Glutamatergic neuron (in vitro differentiated cells): Measurements from ENCODE around the gene STARD8. TPM values are rescaled to one million over a fixed set of nuclear protein-coding genes. Genes with fewer than 3 reads are reported as not detected.

Experiments
- DNase-seq: peaks from one replicate; pipeline ENCODE4 v3.0.0; 2022
- H3K27ac Mint-ChIP-seq: one replicate; pipeline ENCODE4 v1.8.0; 2020; ENCODE audit warnings: mild to moderate bottlenecking, mixed read lengths, inconsistent platforms; ENCODE audit not compliant: unreplicated experiment
- H3K27me3 Mint-ChIP-seq: one replicate; pipeline ENCODE4 v1.8.0; 2020; ENCODE audit warnings: mild to moderate bottlenecking, moderate library complexity, mixed read lengths, inconsistent platforms; ENCODE audit not compliant: unreplicated experiment
- H3K36me3 Mint-ChIP-seq: one replicate; pipeline ENCODE4 v1.8.0; 2020; ENCODE audit warnings: mild to moderate bottlenecking, mixed read lengths, inconsistent platforms; ENCODE audit not compliant: unreplicated experiment
- H3K4me1 Mint-ChIP-seq: one replicate; pipeline ENCODE4 v1.8.0; 2020; ENCODE audit warnings: mild to moderate bottlenecking, low read depth, mixed read lengths, inconsistent platforms; ENCODE audit not compliant: unreplicated experiment
- H3K4me3 Mint-ChIP-seq: one replicate; pipeline ENCODE4 v1.8.0; 2020; ENCODE audit warnings: mild to moderate bottlenecking, mixed read lengths, inconsistent platforms; ENCODE audit not compliant: unreplicated experiment
- H3K9me3 Mint-ChIP-seq: one replicate; pipeline ENCODE4 v1.8.0; 2020; ENCODE audit warnings: mild to moderate bottlenecking, moderate library complexity, mixed read lengths, inconsistent platforms; ENCODE audit not compliant: unreplicated experiment
- total RNA-seq: library from RNA; stranded (reverse); fragmentation: NEBNext Ultra II Directional; extraction: Animal tissue kit (Norgen Biotek cat#: 25700); gene quantifications from one replicate; pipeline ENCODE4 v1.2.1, GENCODE V29; 2021; ENCODE audit not compliant: unreplicated experiment
- TF ChIP-seq, protein P1 (sequence below): fragments of 200-600 bp; sonication (generic); IDR thresholded peaks from one replicate; pipeline ENCODE4 v1.5.0; 2021; ENCODE audit not compliant: partially characterized antibody, unreplicated experiment

Gene STARD8
- total RNA-seq, 1 donor from 2014 or later = 1.1 TPM

DNA sequence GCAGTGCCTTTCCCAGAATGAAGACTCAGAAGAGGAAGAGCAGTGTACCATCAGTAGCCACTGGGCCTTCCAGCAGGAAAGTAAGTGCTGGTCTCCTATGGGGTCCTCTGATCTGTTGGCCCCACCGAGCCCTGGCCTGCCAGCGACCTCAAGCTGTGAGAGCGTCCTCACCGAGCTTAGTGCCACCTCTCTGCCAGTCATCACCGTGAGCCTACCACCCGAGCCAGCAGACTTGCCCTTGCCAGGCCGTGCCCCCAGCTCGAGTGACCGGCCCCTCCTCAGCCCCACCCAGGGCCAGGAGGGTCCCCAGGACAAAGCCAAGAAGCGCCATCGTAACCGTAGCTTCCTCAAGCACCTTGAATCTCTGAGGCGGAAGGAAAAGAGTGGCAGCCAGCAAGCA, 69.7 kb downstream of the STARD8 start:
- peaks cover 3% of the 10 kb centered on the region for H3K9me3 Mint-ChIP-seq

DNA sequence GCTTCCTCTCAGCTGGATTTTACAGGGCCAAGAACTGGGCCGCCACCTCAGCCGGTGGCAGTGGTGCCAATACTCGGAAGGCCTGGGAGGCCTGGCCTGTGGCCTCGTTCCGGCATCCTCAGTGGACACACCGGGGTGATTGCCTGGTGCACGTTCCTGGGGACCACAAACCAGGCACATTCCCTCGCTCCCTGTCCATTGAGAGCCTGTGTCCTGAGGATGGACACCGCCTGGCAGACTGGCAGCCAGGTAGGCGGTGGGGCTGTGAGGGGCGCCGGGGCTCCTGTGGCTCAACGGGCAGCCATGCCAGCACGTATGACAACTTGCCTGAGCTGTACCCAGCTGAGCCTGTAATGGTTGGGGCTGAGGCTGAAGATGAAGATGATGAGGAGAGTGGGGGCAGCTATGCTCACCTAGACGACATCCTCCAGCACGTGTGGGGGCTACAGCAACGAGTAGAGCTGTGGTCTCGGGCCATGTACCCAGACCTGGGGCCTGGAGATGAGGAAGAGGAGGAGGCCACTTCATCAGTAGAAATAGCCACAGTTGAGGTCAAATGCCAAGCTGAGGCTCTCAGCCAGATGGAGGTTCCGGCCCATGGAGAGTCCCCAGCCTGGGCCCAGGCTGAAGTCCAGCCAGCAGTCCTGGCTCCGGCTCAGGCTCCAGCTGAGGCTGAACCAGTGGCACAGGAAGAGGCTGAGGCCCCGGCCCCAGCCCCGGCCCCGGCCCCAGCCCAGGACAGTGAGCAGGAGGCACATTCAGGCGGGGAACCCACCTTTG, 70.4 kb downstream of the STARD8 start:
- Mint-ChIP-seq H3K4me1 (no peaks in the 10 kb centered on the region), H3K9me3 (peaks cover 4% of the 10 kb centered on the region), H3K36me3 (no peaks in the 10 kb centered on the region), H3K27me3 (peaks cover under 1% of the 10 kb centered on the region), H3K27ac (no peak overlapping the region), H3K4me3 (no peak overlapping the region)
- no peak for DNase-seq
- TF ChIP-seq, protein P1, sequence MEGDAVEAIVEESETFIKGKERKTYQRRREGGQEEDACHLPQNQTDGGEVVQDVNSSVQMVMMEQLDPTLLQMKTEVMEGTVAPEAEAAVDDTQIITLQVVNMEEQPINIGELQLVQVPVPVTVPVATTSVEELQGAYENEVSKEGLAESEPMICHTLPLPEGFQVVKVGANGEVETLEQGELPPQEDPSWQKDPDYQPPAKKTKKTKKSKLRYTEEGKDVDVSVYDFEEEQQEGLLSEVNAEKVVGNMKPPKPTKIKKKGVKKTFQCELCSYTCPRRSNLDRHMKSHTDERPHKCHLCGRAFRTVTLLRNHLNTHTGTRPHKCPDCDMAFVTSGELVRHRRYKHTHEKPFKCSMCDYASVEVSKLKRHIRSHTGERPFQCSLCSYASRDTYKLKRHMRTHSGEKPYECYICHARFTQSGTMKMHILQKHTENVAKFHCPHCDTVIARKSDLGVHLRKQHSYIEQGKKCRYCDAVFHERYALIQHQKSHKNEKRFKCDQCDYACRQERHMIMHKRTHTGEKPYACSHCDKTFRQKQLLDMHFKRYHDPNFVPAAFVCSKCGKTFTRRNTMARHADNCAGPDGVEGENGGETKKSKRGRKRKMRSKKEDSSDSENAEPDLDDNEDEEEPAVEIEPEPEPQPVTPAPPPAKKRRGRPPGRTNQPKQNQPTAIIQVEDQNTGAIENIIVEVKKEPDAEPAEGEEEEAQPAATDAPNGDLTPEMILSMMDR = no peak

More for the DNA sequence above, 69.7 kb downstream of the STARD8 start:
- TF ChIP-seq, protein P1 = no peak
- peaks cover under 1% of the 10 kb centered on the region for H3K27me3 Mint-ChIP-seq
- H3K36me3 Mint-ChIP-seq = no peaks in the 10 kb centered on the region
- no peak for DNase-seq
- no peak overlapping the region for H3K27ac Mint-ChIP-seq
- H3K4me3 Mint-ChIP-seq = no peak overlapping the region
- H3K4me1 Mint-ChIP-seq = no peaks in the 10 kb centered on the region

DNA sequence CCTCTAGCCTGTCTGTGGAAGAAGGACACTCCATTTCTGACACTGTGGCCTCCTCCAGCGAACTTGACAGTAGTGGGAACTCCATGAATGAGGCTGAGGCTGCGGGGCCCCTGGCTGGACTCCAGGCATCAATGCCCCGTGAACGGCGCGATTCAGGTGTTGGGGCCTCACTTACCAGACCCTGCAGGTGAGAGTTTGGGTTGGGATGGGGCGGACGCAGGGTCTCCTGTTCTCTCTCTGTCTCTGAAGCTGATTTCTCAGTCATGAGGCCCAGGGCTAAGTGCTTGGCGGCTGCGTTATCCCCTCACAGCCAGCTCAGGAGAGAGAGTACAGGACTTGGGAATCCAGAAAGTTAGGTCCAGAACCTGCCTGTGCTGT, 71.0 kb downstream of the STARD8 start:
- Mint-ChIP-seq H3K4me1 (no peaks in the 10 kb centered on the region), H3K27me3 (peaks cover 2% of the 10 kb centered on the region), H3K4me3 (no peak overlapping the region), H3K36me3 (no peaks in the 10 kb centered on the region), H3K27ac (no peak overlapping the region), H3K9me3 (peaks cover 5% of the 10 kb centered on the region)
- DNase-seq = no peak
- TF ChIP-seq, protein P1 = no peak

DNA sequence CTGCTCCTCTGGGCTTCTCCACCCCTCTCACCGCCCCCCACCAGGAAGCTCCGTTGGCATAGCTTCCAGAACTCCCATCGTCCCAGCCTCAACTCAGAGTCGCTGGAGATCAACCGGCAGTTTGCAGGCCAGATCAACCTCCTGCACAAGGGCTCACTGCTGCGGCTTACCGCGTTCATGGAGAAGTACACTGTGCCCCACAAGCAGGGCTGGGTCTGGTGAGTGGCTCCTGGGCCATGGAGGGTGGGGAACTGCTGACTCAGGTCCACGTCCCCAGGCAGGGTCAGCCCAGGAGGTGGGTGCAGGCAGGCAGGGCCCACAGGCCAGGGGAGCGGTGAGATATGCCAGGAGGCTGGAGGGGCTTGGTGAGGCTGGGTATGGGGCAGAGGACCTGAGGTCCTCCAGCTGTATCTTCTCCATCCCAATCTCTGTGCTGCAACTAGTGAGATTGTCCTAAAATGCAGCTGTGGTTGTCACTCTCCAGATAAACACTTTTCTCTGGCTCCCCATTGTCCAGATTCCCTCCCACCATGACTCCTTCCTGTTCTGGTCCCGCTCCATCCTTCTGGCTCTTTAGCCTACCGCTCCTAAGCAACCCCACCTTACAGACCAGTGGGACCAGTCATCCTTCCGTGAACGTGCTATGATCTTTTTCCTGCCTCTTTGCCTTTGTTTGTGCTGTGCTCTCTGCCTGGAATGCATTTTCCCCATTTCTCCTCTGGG, 71.9 kb downstream of the STARD8 start:
- no peak for DNase-seq
- TF ChIP-seq, protein P1 = no peak
- no peaks in the 10 kb centered on the region for H3K36me3 Mint-ChIP-seq
- H3K4me1 Mint-ChIP-seq = no peaks in the 10 kb centered on the region
- peaks cover 2% of the 10 kb centered on the region for H3K27me3 Mint-ChIP-seq
- H3K4me3 Mint-ChIP-seq = no peak overlapping the region
- H3K27ac Mint-ChIP-seq = no peak overlapping the region
- peaks cover 4% of the 10 kb centered on the region for H3K9me3 Mint-ChIP-seq
